Measurements from ENCODE around the gene GNG2. TPM values are rescaled to one million over a fixed set of nuclear protein-coding genes. Genes with fewer than 3 reads are reported as not detected.
A peak's percentile ranks its signal among the peaks of the same experiment; 100 is the strongest.

The GNG2 gene
- total RNA-seq, 1 donor from 2014 or later: 9.3 TPM

- H3K27ac Mint-ChIP-seq: no peak overlapping the region
- no peak overlapping the region for H3K4me3 Mint-ChIP-seq (ENCODE audit: low read depth)
- no peaks in the 10 kb centered on the region for H3K9me3 Mint-ChIP-seq (ENCODE audit: low read depth)
- DNase-seq (ENCODE audit: low spot score, unreplicated experiment): no peak
- H3K4me1 Mint-ChIP-seq (ENCODE audit: low read depth): no peaks in the 10 kb centered on the region
- TF ChIP-seq CTCF (IDR thresholded peaks at IDR 0.05; ENCODE audit: unreplicated experiment): no peak
- peaks cover 24% of the 10 kb centered on the region for H3K27me3 Mint-ChIP-seq
- no peaks in the 10 kb centered on the region for H3K36me3 Mint-ChIP-seq (ENCODE audit: insufficient read depth)
Observed at GRCh38 chr14:51852541-51852940, 7.9 kb upstream of the GNG2 start.

GRCh38 chr14:51855234-51855633 lies 5.2 kb upstream of the GNG2 start:
- no peak for DNase-seq (ENCODE audit: low spot score, unreplicated experiment)
- no peak for TF ChIP-seq CTCF (IDR thresholded peaks at IDR 0.05; ENCODE audit: unreplicated experiment)
- H3K9me3 Mint-ChIP-seq (ENCODE audit: low read depth): no peaks in the 10 kb centered on the region
- H3K36me3 Mint-ChIP-seq (ENCODE audit: insufficient read depth): no peaks in the 10 kb centered on the region
- H3K27ac Mint-ChIP-seq: no peak overlapping the region
- H3K4me3 Mint-ChIP-seq (ENCODE audit: low read depth): no peak overlapping the region
- no peaks in the 10 kb centered on the region for H3K4me1 Mint-ChIP-seq (ENCODE audit: low read depth)
- peaks cover 45% of the 10 kb centered on the region for H3K27me3 Mint-ChIP-seq

- Mint-ChIP-seq H3K4me3 (ENCODE audit: low read depth) (no peak overlapping the region), H3K36me3 (ENCODE audit: insufficient read depth) (no peaks in the 10 kb centered on the region)
Observed at GRCh38 chr14:51856792-51857296, 3.6 kb upstream of the GNG2 start.

GRCh38 chr14:51859131-51859530 lies 1.3 kb upstream of the GNG2 start:
- DNase-seq (ENCODE audit: low spot score, unreplicated experiment): no peak
- H3K27ac Mint-ChIP-seq: no peak overlapping the region
- H3K4me1 Mint-ChIP-seq (ENCODE audit: low read depth): peaks cover 6% of the 10 kb centered on the region
- peaks cover 74% of the 10 kb centered on the region for H3K27me3 Mint-ChIP-seq
- no peak overlapping the region for H3K4me3 Mint-ChIP-seq (ENCODE audit: low read depth)
- no peaks in the 10 kb centered on the region for H3K36me3 Mint-ChIP-seq (ENCODE audit: insufficient read depth)
- TF ChIP-seq CTCF (IDR thresholded peaks at IDR 0.05; ENCODE audit: unreplicated experiment): no peak
- no peaks in the 10 kb centered on the region for H3K9me3 Mint-ChIP-seq (ENCODE audit: low read depth)

More at GRCh38 chr14:51856792-51857296, 3.6 kb upstream of the GNG2 start:
- no peak for DNase-seq (ENCODE audit: low spot score, unreplicated experiment)
- H3K27me3 Mint-ChIP-seq: peaks cover 61% of the 10 kb centered on the region
- no peaks in the 10 kb centered on the region for H3K9me3 Mint-ChIP-seq (ENCODE audit: low read depth)
- no peak overlapping the region for H3K27ac Mint-ChIP-seq
- H3K4me1 Mint-ChIP-seq (ENCODE audit: low read depth): peaks cover 6% of the 10 kb centered on the region
- no peak for TF ChIP-seq CTCF (IDR thresholded peaks at IDR 0.05; ENCODE audit: unreplicated experiment)

GRCh38 chr14:51860825-51861499 lies 550 bp downstream of the GNG2 start:
- Mint-ChIP-seq H3K4me1 (ENCODE audit: low read depth) (peaks cover 14% of the 10 kb centered on the region), H3K27ac (peak overlapping the region; percentile 14), H3K36me3 (ENCODE audit: insufficient read depth) (no peaks in the 10 kb centered on the region), H3K9me3 (ENCODE audit: low read depth) (no peaks in the 10 kb centered on the region), H3K27me3 (peaks cover 69% of the 10 kb centered on the region), H3K4me3 (ENCODE audit: low read depth) (peak overlapping the region; percentile 65)
- no peak for TF ChIP-seq CTCF (IDR thresholded peaks at IDR 0.05; ENCODE audit: unreplicated experiment)
- no peak for DNase-seq (ENCODE audit: low spot score, unreplicated experiment)

Data from progenitor cell of endocrine pancreas (in vitro differentiated cells).